MG63 (cell line): ENCODE results near the gene ZNF219. TPM values are rescaled to one million over a fixed set of nuclear protein-coding genes. Genes with fewer than 3 reads are reported as not detected.

Experiments
- DNase-seq: peaks from one replicate; pipeline ENCODE4 v3.0.0-alpha.2; 2020
- H3K27me3 ChIP-seq: fragments of 250-450 bp; sonication (Bioruptor Pico); 2 replicates; pipeline ENCODE4 v1.5.1; 2020; ENCODE audit warnings: mild to moderate bottlenecking, moderate library complexity
- H3K36me3 ChIP-seq: fragments of 250-450 bp; sonication (Bioruptor Pico); 2 replicates; pipeline ENCODE4 v1.5.1; 2020; ENCODE audit warnings: mild to moderate bottlenecking, moderate library complexity
- H3K4me3 ChIP-seq: fragments of 250-450 bp; sonication (Bioruptor Pico); 2 replicates; pipeline ENCODE4 v1.5.1; 2020; ENCODE audit warnings: mild to moderate bottlenecking, moderate library complexity
- H3K9me3 ChIP-seq: fragments of 250-450 bp; sonication (Bioruptor Pico); 2 replicates; pipeline ENCODE4 v1.5.1; 2020; ENCODE audit warnings: mild to moderate bottlenecking, moderate library complexity
- total RNA-seq: library from RNA; depleted of rRNA; stranded (reverse); fragments of >200 nt; shearing (Covaris generic); gene quantifications from 2 replicates; pipeline ENCODE4 v1.2.3, GENCODE V29; 2014; ENCODE audit warnings: low replicate concordance

ZNF219 gene
- total RNA-seq, 1 experiment from 2014 or later = 33.3 TPM

DNA sequence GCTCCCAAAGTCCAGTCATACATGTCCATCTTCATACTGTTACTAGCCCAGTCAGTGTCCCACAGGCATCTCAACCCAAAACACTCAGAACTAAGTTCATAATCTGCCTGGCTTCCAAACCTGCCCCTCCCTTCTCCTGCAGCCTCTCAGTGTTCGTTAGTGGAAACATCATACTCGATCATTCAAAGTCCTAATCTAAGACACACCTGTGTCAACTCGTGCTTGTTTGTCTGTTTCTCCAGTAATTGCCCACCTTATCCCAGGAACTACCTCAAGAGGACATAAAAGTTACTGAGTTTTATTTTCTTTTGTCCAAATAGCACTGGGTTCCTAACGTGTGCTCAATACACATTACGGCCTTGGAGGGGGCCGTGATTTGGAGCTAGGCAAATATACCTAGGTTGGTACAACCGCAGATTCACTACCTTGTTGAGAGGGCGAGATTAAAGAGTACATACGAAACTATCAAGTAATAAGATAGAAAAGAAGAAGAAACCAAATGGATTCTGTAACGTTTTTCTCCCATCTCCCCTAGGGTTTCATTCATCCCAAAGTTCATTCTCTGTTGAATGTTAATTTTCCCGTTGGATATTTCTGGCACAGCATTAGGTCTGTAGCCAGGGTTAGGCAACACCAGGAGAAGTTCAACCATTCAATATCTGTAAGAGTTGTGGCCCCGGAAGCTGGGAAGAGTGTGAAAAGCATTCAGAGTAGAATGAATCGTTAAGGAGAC lies 37.7 kb downstream of the ZNF219 start:
- no peak for DNase-seq
- no peaks in the 10 kb centered on the region for H3K36me3 ChIP-seq
- no peaks in the 10 kb centered on the region for H3K9me3 ChIP-seq
- no peak overlapping the region for H3K4me3 ChIP-seq
- H3K27me3 ChIP-seq = no peaks in the 10 kb centered on the region

DNA sequence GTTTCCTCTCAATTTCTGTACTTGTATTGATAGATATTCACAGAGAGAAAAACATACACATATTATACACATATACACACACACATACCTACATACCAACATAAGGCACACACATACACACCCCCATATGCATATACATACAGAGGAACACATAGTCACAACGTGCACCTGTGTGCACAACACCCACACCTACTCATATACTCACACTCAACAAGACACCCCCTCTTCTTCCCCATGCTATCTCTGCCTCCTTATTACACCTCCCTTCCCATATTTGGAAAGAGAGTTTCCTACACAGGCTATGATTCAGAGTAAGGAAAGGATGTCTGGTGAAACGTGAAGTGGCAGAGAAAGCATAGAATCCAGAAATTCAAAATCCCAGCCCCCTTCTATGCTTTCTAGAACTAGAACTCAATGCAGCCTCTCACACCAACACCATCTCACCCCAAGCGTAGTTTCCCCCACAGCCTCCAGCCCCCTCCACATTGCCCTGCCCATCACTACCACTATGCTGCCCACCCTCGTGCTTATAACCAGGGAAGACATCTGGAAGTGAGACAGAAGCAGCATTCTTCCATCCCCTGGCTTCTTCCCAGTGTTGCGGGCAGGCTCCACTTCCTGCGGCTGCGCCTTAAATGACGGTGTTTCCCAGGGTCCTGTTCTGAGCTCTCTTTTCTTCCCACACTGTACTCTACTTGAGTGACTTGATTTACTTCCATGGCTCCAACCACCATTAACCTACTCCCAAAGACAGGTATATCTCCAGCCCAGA lies 38.4 kb downstream of the ZNF219 start:
- DNase-seq = no peak
- Histone ChIP-seq H3K36me3 (no peaks in the 10 kb centered on the region), H3K4me3 (no peak overlapping the region), H3K27me3 (no peaks in the 10 kb centered on the region), H3K9me3 (no peaks in the 10 kb centered on the region)

DNA sequence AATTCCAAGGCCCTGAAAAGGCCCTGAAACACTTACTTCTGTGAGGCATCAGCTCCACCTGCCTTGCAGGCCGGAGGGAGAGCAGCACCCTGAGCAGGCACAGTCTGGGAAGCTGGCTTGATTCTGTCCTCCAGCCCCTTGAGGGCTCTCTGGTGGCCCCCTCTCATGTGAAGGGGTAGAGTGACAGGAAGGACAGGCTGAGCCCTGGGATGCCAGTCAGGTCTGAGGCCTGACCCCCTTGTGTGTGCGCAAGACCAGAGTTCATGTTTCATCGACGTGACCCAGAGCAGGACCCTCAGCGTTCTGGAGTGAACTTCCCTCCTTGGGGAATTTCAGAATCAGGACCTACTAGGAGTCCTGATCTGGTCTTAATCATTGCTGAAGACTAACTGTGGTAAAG lies 39.6 kb downstream of the ZNF219 start:
- DNase-seq = no peak
- H3K27me3 ChIP-seq = no peaks in the 10 kb centered on the region
- H3K9me3 ChIP-seq = no peaks in the 10 kb centered on the region
- no peaks in the 10 kb centered on the region for H3K36me3 ChIP-seq
- H3K4me3 ChIP-seq = no peak overlapping the region

DNA sequence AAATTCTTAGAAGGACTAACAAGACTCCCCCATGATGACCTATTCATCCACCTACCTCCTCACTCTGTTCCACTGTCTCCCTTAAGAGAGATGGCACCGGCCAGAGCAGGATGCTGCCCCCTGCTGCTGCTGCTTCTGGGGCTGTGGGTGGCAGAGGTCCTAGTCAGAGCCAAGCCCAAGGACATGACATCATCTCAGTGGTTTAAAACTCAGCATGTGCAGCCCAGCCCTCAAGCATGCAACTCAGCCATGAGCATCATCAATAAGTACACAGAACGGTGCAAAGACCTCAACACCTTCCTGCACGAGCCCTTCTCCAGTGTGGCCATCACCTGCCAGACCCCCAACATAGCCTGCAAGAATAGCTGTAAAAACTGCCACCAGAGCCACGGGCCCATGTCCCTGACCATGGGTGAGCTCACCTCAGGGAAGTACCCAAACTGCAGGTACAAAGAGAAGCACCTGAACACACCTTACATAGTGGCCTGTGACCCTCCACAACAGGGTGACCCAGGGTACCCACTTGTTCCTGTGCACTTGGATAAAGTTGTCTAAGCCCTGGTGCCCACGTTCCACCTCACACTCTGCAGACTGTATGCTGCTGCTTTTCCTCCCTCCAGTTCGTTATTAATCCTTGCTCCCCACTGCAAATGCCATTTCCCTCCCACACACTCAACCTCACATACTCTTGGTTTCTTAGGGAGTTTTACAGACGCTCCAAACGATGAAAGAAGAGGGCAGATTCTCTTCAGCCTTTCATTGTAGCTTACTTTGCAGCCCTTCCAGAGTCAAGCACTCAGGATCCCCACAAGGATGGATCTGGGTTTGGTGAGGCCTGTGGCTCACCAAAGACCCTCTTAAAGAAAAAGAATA lies 40.4 kb downstream of the ZNF219 start, which contains the start of gene RNASE8:
Gene RNASE8 (plus strand): TSS at position 20 of the 873 bp plus-strand sequence. CDS start 71 bp downstream, at position 91.
- Histone ChIP-seq H3K27me3 (no peaks in the 10 kb centered on the region), H3K4me3 (no peak within 1 kb of the TSS), H3K36me3 (no peaks in the 10 kb centered on the region), H3K9me3 (no peaks in the 10 kb centered on the region)
- DNase-seq = peak; percentile 36

DNA sequence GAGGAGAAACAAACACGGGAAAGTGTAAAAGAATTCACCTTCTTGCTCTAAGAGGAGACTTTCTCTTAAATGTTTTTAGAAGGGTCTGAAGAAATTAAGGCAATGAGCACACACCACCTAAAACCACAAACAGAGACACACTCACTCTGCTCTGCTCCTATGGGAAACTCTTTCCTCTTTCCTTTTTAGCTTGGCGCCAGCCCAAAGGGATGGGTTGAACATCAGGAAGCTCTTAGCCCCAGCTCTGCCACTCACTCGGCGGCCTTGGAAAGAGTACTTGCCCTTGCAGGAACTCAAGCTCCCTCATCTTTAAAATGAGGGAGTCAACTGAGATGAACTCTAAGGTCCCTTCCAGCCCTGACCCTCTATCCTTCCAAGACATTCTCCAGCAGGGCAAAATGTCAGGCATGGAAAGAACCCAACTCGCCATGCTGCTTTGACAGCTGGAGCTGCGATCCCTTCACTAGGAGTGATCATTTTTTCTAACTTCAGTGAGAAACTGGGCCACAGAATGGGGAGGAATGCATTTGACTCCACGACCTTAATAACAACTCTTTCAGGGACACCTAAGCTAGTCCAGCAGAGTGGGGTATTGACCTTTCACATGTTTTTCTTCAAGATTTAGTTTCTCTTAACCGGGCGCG lies 41.8 kb downstream of the ZNF219 start:
- Histone ChIP-seq H3K27me3 (no peaks in the 10 kb centered on the region), H3K9me3 (no peaks in the 10 kb centered on the region), H3K4me3 (no peak overlapping the region), H3K36me3 (no peaks in the 10 kb centered on the region)
- peak; percentile 11 for DNase-seq

DNA sequence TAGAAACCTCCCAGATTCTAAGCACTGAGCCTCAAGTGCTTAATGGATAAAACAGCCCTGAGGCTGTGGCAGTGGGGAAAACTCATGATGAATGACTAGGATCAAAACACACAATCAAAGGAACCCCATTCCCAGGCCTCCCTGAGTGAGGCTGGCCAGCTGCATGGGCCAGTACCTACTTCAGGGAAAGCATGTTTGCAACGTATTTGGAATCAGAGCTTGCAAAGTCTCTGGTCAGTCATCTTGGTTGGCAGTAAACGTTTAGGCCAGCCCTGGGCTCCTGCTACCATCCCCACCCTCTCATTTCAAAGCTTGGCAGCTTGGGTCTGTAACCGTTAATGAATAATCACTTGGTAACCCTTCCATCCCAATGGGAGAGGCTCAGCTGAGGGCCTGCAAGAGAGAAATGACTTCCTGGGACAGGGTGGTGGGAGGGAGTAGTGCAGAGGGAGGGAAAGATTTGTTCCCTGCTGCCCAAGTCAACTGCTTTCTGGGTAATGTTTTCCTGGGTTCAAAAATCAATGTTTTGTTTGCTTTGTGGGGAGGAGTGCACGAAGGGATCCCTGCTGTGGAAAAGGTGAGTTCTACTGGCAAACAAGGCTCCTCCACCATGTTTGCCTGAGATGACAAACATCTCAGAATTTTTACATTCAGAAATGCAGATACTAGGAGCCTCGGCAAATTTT lies 42.9 kb downstream of the ZNF219 start:
- H3K4me3 ChIP-seq = no peak overlapping the region
- peak; percentile 16 for DNase-seq
- H3K9me3 ChIP-seq = no peaks in the 10 kb centered on the region
- H3K27me3 ChIP-seq = no peaks in the 10 kb centered on the region
- H3K36me3 ChIP-seq = no peaks in the 10 kb centered on the region

DNA sequence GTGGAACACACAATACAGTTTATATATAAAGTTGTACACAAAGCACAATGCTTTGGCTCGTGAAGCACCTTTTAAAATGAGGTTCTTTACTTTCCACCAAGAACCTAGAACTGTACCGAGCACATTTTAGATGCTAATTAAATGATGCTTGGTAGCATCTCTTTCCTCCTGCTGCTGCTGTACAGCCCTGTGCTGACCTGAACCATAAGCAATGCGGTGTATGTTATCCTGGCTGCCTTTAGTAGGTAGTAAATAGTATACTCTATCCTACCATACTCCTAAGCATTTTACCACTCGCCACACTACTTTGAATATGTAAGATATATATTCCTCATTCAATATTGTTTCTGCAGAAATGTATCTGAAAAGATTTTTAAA lies 43.7 kb downstream of the ZNF219 start:
- Histone ChIP-seq H3K27me3 (no peaks in the 10 kb centered on the region), H3K4me3 (no peak overlapping the region), H3K36me3 (no peaks in the 10 kb centered on the region), H3K9me3 (no peaks in the 10 kb centered on the region)
- DNase-seq = no peak

DNA sequence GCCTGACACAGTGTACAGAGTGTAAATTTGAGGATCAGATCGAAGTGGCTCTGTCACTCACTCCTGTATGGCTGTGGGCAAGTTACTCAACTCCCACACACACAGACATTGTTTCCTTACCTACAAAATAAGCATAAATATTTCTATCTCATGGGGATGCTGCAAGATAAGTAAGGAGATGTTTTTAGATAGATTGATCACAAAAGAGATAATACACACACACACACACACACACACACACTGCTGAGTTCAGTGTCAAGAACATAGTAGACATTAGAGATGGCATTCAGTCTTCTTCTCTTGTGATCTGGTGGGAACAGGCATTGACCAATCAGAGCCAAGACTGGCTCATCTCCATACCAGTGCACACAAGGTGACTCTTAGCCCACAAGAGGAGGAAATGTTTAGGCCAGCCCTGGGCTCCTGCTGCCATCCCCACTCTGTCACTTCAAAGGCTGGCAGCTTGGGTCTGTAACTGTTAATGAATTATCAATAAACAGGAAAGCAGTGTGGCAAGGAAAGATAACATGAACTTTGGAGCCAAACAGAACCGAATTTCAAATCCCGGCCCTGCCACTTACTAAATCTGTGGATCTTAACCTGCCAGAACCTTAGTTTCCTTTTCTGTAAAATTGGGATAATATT lies 44.2 kb downstream of the ZNF219 start:
- H3K4me3 ChIP-seq = no peak overlapping the region
- DNase-seq = no peak
- H3K27me3 ChIP-seq = no peaks in the 10 kb centered on the region
- H3K36me3 ChIP-seq = no peaks in the 10 kb centered on the region
- H3K9me3 ChIP-seq = no peaks in the 10 kb centered on the region

DNA sequence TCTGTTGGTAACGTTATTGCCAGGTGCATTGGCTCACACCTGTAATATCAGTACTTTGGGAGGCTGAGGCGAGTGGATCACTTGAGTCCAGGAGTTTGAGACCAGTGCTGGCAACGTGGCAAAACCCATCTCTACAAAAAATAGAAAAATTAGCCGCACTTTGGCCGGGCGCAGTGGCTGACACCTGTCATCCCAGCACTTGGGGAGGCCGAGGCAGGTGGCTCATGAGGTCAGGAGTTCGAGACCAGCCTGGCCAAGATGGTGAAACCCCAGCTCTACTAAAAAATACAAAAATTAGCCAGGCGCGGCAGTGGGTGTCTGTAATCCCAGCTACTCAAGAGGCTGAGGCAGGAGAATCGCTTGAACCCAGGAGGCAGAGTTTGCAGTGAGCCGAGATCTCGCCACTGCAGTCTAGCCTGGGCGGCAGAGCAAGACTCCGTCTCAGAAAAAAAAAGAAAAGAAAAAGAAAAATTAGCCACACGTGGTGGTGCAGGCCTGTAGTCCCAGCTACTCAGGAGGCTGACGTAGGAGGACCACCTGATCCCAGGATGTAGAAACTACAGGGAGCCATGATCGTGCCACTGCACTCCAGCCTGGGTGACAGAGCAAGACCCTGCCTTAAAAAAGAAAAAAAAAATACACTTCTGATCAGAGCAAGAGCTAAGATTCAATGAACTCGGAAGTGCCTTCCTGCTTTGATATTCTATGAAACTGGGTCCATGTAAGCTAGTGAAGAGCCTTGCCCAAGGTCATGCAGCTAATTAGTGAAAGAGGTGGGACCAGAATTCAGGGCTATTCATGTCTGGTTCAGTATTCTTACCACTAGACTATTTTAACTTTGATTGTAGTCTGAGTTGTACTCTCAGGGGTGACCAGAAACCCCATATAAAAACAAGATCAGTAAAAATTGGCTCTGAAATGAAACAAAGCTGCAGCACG lies 45.0 kb downstream of the ZNF219 start:
- Histone ChIP-seq H3K9me3 (no peaks in the 10 kb centered on the region), H3K27me3 (no peaks in the 10 kb centered on the region), H3K4me3 (no peak overlapping the region), H3K36me3 (no peaks in the 10 kb centered on the region)
- DNase-seq = no peak

DNA sequence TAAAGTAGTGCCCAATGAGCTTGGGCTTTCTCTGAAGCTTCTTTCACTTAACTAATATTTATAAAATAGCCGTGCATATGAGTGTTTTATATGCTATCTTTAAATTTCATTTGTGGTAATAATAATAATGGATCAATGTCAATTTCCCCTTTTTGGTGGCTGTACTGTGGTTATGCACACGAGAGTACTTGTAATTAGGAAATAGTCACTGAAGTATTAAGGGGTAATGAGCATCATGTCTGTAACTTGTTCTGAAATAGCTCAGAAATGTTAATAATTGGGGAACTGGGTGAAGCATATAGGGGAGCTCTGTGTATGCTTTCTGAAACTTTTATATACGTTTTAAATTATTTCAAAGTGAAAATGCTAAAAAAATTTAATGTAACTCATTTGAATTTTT lies 47.9 kb downstream of the ZNF219 start:
- Histone ChIP-seq H3K9me3 (no peaks in the 10 kb centered on the region), H3K36me3 (no peaks in the 10 kb centered on the region), H3K27me3 (no peaks in the 10 kb centered on the region), H3K4me3 (no peak overlapping the region)
- DNase-seq = no peak

DNA sequence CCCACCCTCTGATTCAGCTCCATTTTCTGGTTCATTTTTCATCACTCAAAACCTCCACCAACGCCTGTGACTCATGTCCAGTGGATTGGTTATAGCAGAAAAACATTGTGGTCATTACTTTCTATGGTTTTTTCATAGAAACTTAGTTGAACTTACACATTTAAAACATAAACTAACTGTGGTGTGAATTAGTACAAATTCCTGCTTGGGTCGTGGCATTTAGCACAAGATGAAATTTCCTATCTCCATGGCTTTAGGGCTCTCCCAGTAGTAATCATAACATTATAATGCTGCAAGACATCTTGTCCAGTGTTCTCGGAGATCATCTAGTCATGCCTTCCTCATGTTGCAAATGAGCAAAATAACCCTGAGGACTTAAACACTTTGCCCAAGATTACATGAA lies 49.2 kb downstream of the ZNF219 start:
- Histone ChIP-seq H3K27me3 (no peaks in the 10 kb centered on the region), H3K9me3 (no peaks in the 10 kb centered on the region), H3K4me3 (no peak overlapping the region), H3K36me3 (no peaks in the 10 kb centered on the region)
- DNase-seq = no peak

DNA sequence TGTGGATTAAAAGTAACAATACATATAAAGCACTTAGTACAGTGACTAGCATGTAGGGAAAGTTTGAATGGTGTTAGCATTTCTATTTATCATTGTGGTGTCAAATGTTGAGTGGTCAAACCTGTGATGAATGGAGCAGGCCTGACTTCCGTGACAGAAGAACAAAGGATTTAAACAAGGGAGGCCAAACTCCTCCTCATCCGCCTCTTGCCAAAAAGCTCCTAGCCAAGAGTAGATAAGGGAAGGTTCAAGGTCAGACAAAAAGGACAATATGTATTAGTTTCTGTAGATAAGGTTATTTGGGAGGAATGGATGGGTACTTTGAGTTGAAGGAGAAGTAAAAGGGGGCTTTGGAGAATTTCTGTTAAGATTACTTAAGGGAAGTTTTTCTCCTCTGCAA lies 49.8 kb downstream of the ZNF219 start:
- H3K9me3 ChIP-seq = no peaks in the 10 kb centered on the region
- no peak overlapping the region for H3K4me3 ChIP-seq
- H3K36me3 ChIP-seq = no peaks in the 10 kb centered on the region
- DNase-seq = no peak
- no peaks in the 10 kb centered on the region for H3K27me3 ChIP-seq

DNA sequence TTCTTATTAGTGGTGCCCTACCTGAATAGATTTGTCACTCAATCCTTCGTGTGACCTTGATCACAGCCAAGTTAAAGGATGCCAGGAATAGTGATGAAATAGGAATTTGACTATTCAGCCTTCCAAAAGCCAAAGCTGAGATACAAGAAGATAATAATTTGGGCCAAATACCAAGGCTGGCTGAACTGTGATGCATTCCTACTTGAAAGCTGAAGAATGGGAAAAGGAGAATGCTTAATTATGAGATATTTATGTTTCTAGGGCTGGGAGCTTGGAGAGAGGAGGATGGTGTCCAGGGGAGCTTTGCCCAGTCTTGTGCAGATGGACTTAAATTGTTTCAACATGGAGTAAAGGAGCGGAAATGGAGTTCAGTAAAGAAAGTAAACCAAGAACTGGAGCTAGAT lies 51.1 kb downstream of the ZNF219 start:
- Histone ChIP-seq H3K36me3 (no peaks in the 10 kb centered on the region), H3K4me3 (no peak overlapping the region), H3K27me3 (no peaks in the 10 kb centered on the region), H3K9me3 (no peaks in the 10 kb centered on the region)
- DNase-seq = no peak

DNA sequence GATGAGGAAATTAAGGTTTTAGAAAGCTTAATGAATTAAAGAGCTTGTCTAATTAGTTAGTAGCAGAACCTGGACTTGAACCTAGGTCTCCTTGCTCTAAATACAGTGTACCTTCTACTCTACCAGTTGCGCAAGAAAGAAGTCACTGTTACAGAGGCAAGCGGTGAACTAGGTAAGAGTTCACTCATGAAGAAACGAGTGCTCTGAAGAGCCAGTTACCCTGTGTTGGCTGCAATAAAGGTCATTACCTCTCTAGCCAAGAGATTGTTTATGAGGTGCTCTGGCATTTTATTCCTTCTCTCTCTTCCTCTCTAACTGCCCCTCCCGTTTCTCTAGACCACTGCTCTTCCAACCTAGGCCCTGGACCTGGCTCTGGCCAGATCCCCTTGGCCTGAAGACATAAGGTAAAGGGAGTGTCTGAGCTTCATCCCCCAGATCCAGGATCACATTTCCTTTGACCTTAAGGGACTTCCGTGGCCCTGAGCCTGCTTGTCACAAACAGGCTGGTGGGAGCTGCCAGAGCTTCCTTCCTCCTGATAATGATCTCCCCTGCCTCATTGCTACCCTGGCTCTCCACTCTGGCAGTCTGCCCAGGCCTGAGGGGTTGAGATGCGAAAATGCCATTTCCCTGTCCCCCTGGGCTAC lies 54.4 kb downstream of the ZNF219 start:
- no peak for DNase-seq
- no peaks in the 10 kb centered on the region for H3K27me3 ChIP-seq
- H3K36me3 ChIP-seq = no peaks in the 10 kb centered on the region
- no peaks in the 10 kb centered on the region for H3K9me3 ChIP-seq
- H3K4me3 ChIP-seq = no peak overlapping the region
